MM.1S (cell line): Measurements from ENCODE around the gene GPR83.

ENCODE experiments used
- EZH2 ChIP-seq: fragments of 300-600 bp; sonication (generic); optimal IDR thresholded peaks from 2 replicates; pipeline ENCODE3; 2017; ENCODE audit warnings: low read depth, mild to moderate bottlenecking, antibody characterized with exemption, low read length, mixed read lengths
- EZH2phosphoT487 ChIP-seq: fragments of 300-600 bp; sonication (generic); IDR thresholded peaks from 2 replicates; pipeline ENCODE4 v1.6.1; 2018; ENCODE audit warnings: antibody characterized with exemption, low read length
- TF ChIP-seq, protein P1 (sequence below): fragments of 300-600 bp; sonication (generic); IDR thresholded peaks from 2 replicates; pipeline ENCODE4 v1.5.1; 2016; ENCODE audit warnings: antibody characterized with exemption, low read length, mixed read lengths

DNA sequence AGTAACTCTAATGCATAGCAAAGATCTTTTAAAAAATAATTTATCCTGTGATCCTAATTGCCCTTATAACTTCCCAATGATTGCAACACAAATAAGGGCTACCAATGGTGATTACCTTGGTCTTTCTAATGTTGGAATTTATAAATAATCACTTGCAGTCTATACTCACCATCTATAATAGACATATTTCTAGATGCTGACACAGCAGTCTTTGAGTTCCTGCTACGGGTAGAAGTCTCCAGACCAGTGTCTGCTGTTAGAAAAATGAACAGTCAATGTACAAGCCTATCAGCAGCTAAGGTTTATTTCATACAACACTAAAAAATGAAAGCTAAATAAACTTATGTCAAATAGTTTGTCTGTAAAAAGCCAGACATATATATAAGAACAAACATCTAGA, 44.4 kb upstream of the GPR83 start:
- no peak for TF ChIP-seq EZH2
- TF ChIP-seq, protein P1, sequence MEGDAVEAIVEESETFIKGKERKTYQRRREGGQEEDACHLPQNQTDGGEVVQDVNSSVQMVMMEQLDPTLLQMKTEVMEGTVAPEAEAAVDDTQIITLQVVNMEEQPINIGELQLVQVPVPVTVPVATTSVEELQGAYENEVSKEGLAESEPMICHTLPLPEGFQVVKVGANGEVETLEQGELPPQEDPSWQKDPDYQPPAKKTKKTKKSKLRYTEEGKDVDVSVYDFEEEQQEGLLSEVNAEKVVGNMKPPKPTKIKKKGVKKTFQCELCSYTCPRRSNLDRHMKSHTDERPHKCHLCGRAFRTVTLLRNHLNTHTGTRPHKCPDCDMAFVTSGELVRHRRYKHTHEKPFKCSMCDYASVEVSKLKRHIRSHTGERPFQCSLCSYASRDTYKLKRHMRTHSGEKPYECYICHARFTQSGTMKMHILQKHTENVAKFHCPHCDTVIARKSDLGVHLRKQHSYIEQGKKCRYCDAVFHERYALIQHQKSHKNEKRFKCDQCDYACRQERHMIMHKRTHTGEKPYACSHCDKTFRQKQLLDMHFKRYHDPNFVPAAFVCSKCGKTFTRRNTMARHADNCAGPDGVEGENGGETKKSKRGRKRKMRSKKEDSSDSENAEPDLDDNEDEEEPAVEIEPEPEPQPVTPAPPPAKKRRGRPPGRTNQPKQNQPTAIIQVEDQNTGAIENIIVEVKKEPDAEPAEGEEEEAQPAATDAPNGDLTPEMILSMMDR = no peak
- TF ChIP-seq EZH2phosphoT487 = no peak
